Measurements from ENCODE around the gene BLOC1S6. TPM values are rescaled to one million over a fixed set of nuclear protein-coding genes. Genes with fewer than 3 reads are reported as not detected.

Gene BLOC1S6
- total and polyA plus RNA-seq, 2 of the 13 experiments (the other 11 are each of a cell fraction or from before 2014, with no cell fraction given), result 11.8 to 44.3 TPM

GRCh38 chr15:45634432-45635190, 47.4 kb downstream of the BLOC1S6 start, which contains the start of gene SQOR (continued):
- TF ChIP-seq ZBTB1 (CRISPR knock-in tag; IDR thresholded peaks at IDR 0.05; ENCODE audit: borderline replicate concordance) (no peak), FOXK1 (CRISPR knock-in tag; IDR thresholded peaks at IDR 0.05; ENCODE audit: borderline replicate concordance, low read depth) (peak; percentile 28; the same call in 1 of the 2 replicates), ZIK1 (CRISPR knock-in tag; IDR thresholded peaks at IDR 0.05; ENCODE audit: borderline replicate concordance, low read depth) (peak; percentile 55; the same call in 1 of the 2 replicates), MXI1 (IDR thresholded peaks at IDR 0.05; ENCODE audit: borderline replicate concordance, low read depth, low read length) (no peak), ZNF264 (CRISPR knock-in tag; IDR thresholded peaks at IDR 0.05) (no peak), ZMYM4 (CRISPR knock-in tag; IDR thresholded peaks at IDR 0.05) (peak; percentile 63; the same call in 1 of the 2 replicates), NFE2 (CRISPR knock-in tag; IDR thresholded peaks at IDR 0.05) (no peak), ZGPAT (CRISPR knock-in tag; IDR thresholded peaks at IDR 0.05) (peak; percentile 80), KAT7 (CRISPR knock-in tag; IDR thresholded peaks at IDR 0.05; ENCODE audit: borderline replicate concordance) (no peak), ZNF567 (CRISPR knock-in tag; IDR thresholded peaks at IDR 0.05; ENCODE audit: borderline replicate concordance) (peak; percentile 83; the same call in 1 of the 2 replicates), IRF9 (CRISPR knock-in tag; IDR thresholded peaks at IDR 0.05; ENCODE audit: borderline replicate concordance) (peak; percentile 72; the same call in 1 of the 2 replicates), ZNF570 (CRISPR knock-in tag; IDR thresholded peaks at IDR 0.05; ENCODE audit: borderline replicate concordance) (no peak), ONECUT2 (CRISPR knock-in tag; IDR thresholded peaks at IDR 0.05) (no peak), FOXM1 (CRISPR knock-in tag; IDR thresholded peaks at IDR 0.05) (no peak), HNRNPL (IDR thresholded peaks at IDR 0.05; ENCODE audit: low read depth, low read length) (peak; percentile 79; the same call in 1 of the 2 replicates), STAT6 (CRISPR knock-in tag; IDR thresholded peaks at IDR 0.05; ENCODE audit: borderline replicate concordance) (peak; percentile 34; the same call in 1 of the 2 replicates), ZNF205 (CRISPR knock-in tag; IDR thresholded peaks at IDR 0.05) (peak; percentile 67; the same call in 1 of the 2 replicates), ZSCAN22 (CRISPR knock-in tag; IDR thresholded peaks at IDR 0.05) (no peak), SP1 (IDR thresholded peaks at IDR 0.05) (no peak), SP1 (CRISPR knock-in tag; IDR thresholded peaks at IDR 0.05) (0 out of 2 replicates have a peak, but pooled peaks have one; percentile 32), ZNF691 (CRISPR knock-in tag; IDR thresholded peaks at IDR 0.05; ENCODE audit: borderline replicate concordance, low read depth) (0 out of 2 replicates have a peak, but pooled peaks have one; percentile 23), RFX3 (CRISPR knock-in tag; IDR thresholded peaks at IDR 0.05) (no peak), FOXC1 (CRISPR knock-in tag; IDR thresholded peaks at IDR 0.05; ENCODE audit: borderline replicate concordance) (peak; percentile 80; the same call in 1 of the 2 replicates), ZNF484 (CRISPR knock-in tag; IDR thresholded peaks at IDR 0.05; ENCODE audit: borderline replicate concordance, low read depth) (no peak), ZNF737 (CRISPR knock-in tag; IDR thresholded peaks at IDR 0.05; ENCODE audit: borderline replicate concordance) (no peak)

Data from HepG2 (cell line).